SJCRH30 (cell line): ENCODE measurements around the gene ABLIM2. TPM values are rescaled to one million over a fixed set of nuclear protein-coding genes. Genes with fewer than 3 reads are reported as not detected.
A peak's percentile ranks its signal among the peaks of the same experiment; 100 is the strongest.
"Not testable (repeated sequence)": the region's sequence is repeated elsewhere in the genome, so short reads cannot be mapped to it uniquely, and the experiment has no call there.

Source experiments
- DNase-seq, 2 experiments: peaks; one replicate each; pipeline ENCODE4 v3.0.0-alpha.2; 2015 to 2020
- H3K27ac ChIP-seq: fragments of 250-450 bp; sonication (Bioruptor Pico); 2 replicates; pipeline ENCODE4 v1.5.1; 2020; ENCODE audit warnings: mild to moderate bottlenecking, moderate library complexity
- H3K27me3 ChIP-seq: fragments of 250-450 bp; sonication (Bioruptor Pico); 2 replicates; pipeline ENCODE4 v1.5.1; 2020; ENCODE audit warnings: mild to moderate bottlenecking, moderate library complexity
- H3K36me3 ChIP-seq: fragments of 250-450 bp; sonication (Bioruptor Pico); 2 replicates; pipeline ENCODE4 v1.5.1; 2020; ENCODE audit warnings: mild to moderate bottlenecking, moderate library complexity
- H3K4me1 ChIP-seq: fragments of 250-450 bp; sonication (Bioruptor Pico); 2 replicates; pipeline ENCODE4 v1.5.1; 2020; ENCODE audit warnings: mild to moderate bottlenecking, moderate library complexity
- H3K4me3 ChIP-seq: fragments of 250-450 bp; sonication (Bioruptor Pico); 2 replicates; pipeline ENCODE4 v1.5.1; 2020; ENCODE audit warnings: mild to moderate bottlenecking, moderate library complexity
- H3K9me3 ChIP-seq: fragments of 250-450 bp; sonication (Bioruptor Pico); replicated peaks from 2 replicates; pipeline ENCODE4 v1.5.1; 2020; ENCODE audit warnings: mild to moderate bottlenecking, moderate library complexity
- total RNA-seq: library from RNA; depleted of rRNA; stranded (reverse); fragments of >200 nt; shearing (Covaris generic); gene quantifications from 2 replicates; pipeline ENCODE4 v1.2.3, GENCODE V29; 2014

Gene ABLIM2
- total RNA-seq, 1 experiment from 2014 or later: 0.12 TPM

- H3K27ac ChIP-seq: peak overlapping the region; percentile 52
- peak in 1 of 2 experiments; percentile 51 for DNase-seq
- peaks cover 28% of the 10 kb centered on the region for H3K4me1 ChIP-seq
- no peaks in the 10 kb centered on the region for H3K36me3 ChIP-seq
- H3K9me3 ChIP-seq: no peaks in the 10 kb centered on the region
- no peak overlapping the region for H3K4me3 ChIP-seq
- no peaks in the 10 kb centered on the region for H3K27me3 ChIP-seq
Observed at GRCh38 chr4:7956934-7957656, 201.5 kb downstream of the ABLIM2 start.

- Histone ChIP-seq H3K9me3 (no peaks in the 10 kb centered on the region), H3K4me3 (no peak overlapping the region), H3K4me1 (peaks cover 28% of the 10 kb centered on the region), H3K27me3 (no peaks in the 10 kb centered on the region), H3K27ac (peak overlapping the region; percentile 52), H3K36me3 (no peaks in the 10 kb centered on the region)
- peak; percentile 70 to 79 for DNase-seq
Observed at GRCh38 chr4:7956270-7956808, 202.3 kb downstream of the ABLIM2 start.

GRCh38 chr4:7955393-7955792 lies 203.2 kb downstream of the ABLIM2 start:
- Histone ChIP-seq H3K4me3 (no peak overlapping the region), H3K27ac (no peak overlapping the region), H3K4me1 (peaks cover 23% of the 10 kb centered on the region), H3K9me3 (0 out of 2 replicates have a peak, but pooled peaks cover 2% of the 10 kb centered on the region), H3K36me3 (no peaks in the 10 kb centered on the region), H3K27me3 (no peaks in the 10 kb centered on the region)
- no peak for DNase-seq

- peaks cover 6% of the 10 kb centered on the region; the same call in 1 of the 2 replicates for H3K27me3 ChIP-seq
- H3K36me3 ChIP-seq: no peaks in the 10 kb centered on the region
- no peak overlapping the region for H3K4me3 ChIP-seq
- no peak overlapping the region for H3K27ac ChIP-seq
- H3K9me3 ChIP-seq: 0 out of 2 replicates have a peak, but pooled peaks cover 2% of the 10 kb centered on the region
- no peak for DNase-seq
- H3K4me1 ChIP-seq: peaks cover 22% of the 10 kb centered on the region
Observed at GRCh38 chr4:7952615-7953014, 206.0 kb downstream of the ABLIM2 start.

GRCh38 chr4:7950301-7951092 lies 208.1 kb downstream of the ABLIM2 start:
- Histone ChIP-seq H3K9me3 (0 out of 2 replicates have a peak, but pooled peaks cover 2% of the 10 kb centered on the region), H3K27ac (no peak overlapping the region), H3K27me3 (peaks cover 6% of the 10 kb centered on the region; the same call in 1 of the 2 replicates), H3K4me1 (peaks cover under 1% of the 10 kb centered on the region), H3K4me3 (no peak overlapping the region), H3K36me3 (no peaks in the 10 kb centered on the region)
- DNase-seq: no peak

- no peak for DNase-seq
- 0 out of 2 replicates have a peak, but pooled peaks cover 2% of the 10 kb centered on the region for H3K9me3 ChIP-seq
- H3K4me3 ChIP-seq: no peak overlapping the region
- H3K4me1 ChIP-seq: no peaks in the 10 kb centered on the region
- H3K27ac ChIP-seq: no peak overlapping the region
- peaks cover 6% of the 10 kb centered on the region; the same call in 1 of the 2 replicates for H3K27me3 ChIP-seq
- H3K36me3 ChIP-seq: no peaks in the 10 kb centered on the region
Observed at GRCh38 chr4:7949759-7950158, 208.9 kb downstream of the ABLIM2 start.

- no peak for DNase-seq
- 0 out of 2 replicates have a peak, but pooled peaks cover 2% of the 10 kb centered on the region for H3K9me3 ChIP-seq
- H3K36me3 ChIP-seq: no peaks in the 10 kb centered on the region
- no peak overlapping the region for H3K27ac ChIP-seq
- peaks cover 6% of the 10 kb centered on the region; the same call in 1 of the 2 replicates for H3K27me3 ChIP-seq
- H3K4me1 ChIP-seq: no peaks in the 10 kb centered on the region
- H3K4me3 ChIP-seq: no peak overlapping the region
Observed at GRCh38 chr4:7947927-7948326, 210.7 kb downstream of the ABLIM2 start.

- no peaks in the 10 kb centered on the region for H3K9me3 ChIP-seq
- H3K36me3 ChIP-seq: no peaks in the 10 kb centered on the region
- no peak overlapping the region for H3K27ac ChIP-seq
- H3K4me1 ChIP-seq: peaks cover 7% of the 10 kb centered on the region
- H3K27me3 ChIP-seq: peaks cover 6% of the 10 kb centered on the region; the same call in 1 of the 2 replicates
- H3K4me3 ChIP-seq: no peak overlapping the region
- no peak for DNase-seq
Observed at GRCh38 chr4:7945709-7946380, 212.8 kb downstream of the ABLIM2 start.

GRCh38 chr4:7944599-7945220 lies 213.9 kb downstream of the ABLIM2 start:
- Histone ChIP-seq H3K27ac (no peak overlapping the region), H3K4me3 (no peak overlapping the region), H3K9me3 (no peaks in the 10 kb centered on the region), H3K27me3 (peaks cover 6% of the 10 kb centered on the region; the same call in 1 of the 2 replicates), H3K36me3 (no peaks in the 10 kb centered on the region), H3K4me1 (peaks cover 8% of the 10 kb centered on the region)
- DNase-seq: no peak

- DNase-seq, H3K27me3 ChIP-seq, H3K27ac ChIP-seq, H3K36me3 ChIP-seq, H3K4me1 ChIP-seq, H3K9me3 ChIP-seq, H3K4me3 ChIP-seq: not testable (repeated sequence)
Observed at GRCh38 chr4:7943688-7944087, 214.9 kb downstream of the ABLIM2 start.

- Histone ChIP-seq H3K4me1 (peaks cover 8% of the 10 kb centered on the region), H3K27me3 (peaks cover 3% of the 10 kb centered on the region; the same call in 1 of the 2 replicates), H3K27ac (no peak overlapping the region), H3K4me3 (no peak overlapping the region), H3K36me3 (no peaks in the 10 kb centered on the region), H3K9me3 (no peaks in the 10 kb centered on the region)
- DNase-seq: no peak
Observed at GRCh38 chr4:7943211-7943610, 215.4 kb downstream of the ABLIM2 start.

- Histone ChIP-seq H3K27me3 (no peaks in the 10 kb centered on the region), H3K36me3 (no peaks in the 10 kb centered on the region), H3K4me3 (no peak overlapping the region), H3K4me1 (peaks cover 8% of the 10 kb centered on the region), H3K9me3 (no peaks in the 10 kb centered on the region), H3K27ac (no peak overlapping the region)
- no peak for DNase-seq
Observed at GRCh38 chr4:7941965-7942496, 216.6 kb downstream of the ABLIM2 start.

- DNase-seq: peak in 1 of 2 experiments; percentile 30
- H3K4me3 ChIP-seq: no peak overlapping the region
- no peak overlapping the region for H3K27ac ChIP-seq
Observed at GRCh38 chr4:7941111-7941964, 217.3 kb downstream of the ABLIM2 start.

More at GRCh38 chr4:7941111-7941964, 217.3 kb downstream of the ABLIM2 start:
- peaks cover 8% of the 10 kb centered on the region for H3K4me1 ChIP-seq
- H3K9me3 ChIP-seq: no peaks in the 10 kb centered on the region
- H3K27me3 ChIP-seq: no peaks in the 10 kb centered on the region
- H3K36me3 ChIP-seq: no peaks in the 10 kb centered on the region
